HG03378 (cell line): ENCODE data around the gene RGS9BP.
"Not testable (repeated sequence)": the region's sequence is repeated elsewhere in the genome, so short reads cannot be mapped to it uniquely, and the experiment has no call there.

Source experiments
- ATAC-seq: cut with Tn5 transposase; IDR thresholded peaks from one replicate; pipeline ENCODE4 v1.9.1; 2021; ENCODE audit warnings: mild to moderate bottlenecking, moderate library complexity; ENCODE audit not compliant: unreplicated experiment

Gene RGS9BP

DNA sequence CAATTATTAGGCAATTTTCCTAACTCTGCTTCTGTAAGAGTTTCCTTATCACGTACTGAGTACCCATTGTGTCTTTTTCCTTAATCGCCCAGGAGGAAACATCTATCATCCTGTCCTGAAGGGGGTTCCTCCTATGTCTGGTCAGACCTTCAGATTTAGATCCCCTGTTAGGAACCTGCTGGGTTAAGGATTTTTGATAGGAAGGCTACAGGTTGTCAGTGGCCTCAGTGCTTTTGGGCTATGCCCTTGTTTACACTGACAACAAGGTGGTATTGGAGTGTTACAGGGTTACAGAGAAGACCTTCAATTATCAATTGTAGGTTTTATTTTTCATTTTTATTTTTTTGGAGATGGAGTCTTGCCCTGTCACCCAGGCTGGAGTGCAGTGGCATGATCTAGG, 19.2 kb downstream of the RGS9BP start:
- ATAC-seq: not testable (repeated sequence)

DNA sequence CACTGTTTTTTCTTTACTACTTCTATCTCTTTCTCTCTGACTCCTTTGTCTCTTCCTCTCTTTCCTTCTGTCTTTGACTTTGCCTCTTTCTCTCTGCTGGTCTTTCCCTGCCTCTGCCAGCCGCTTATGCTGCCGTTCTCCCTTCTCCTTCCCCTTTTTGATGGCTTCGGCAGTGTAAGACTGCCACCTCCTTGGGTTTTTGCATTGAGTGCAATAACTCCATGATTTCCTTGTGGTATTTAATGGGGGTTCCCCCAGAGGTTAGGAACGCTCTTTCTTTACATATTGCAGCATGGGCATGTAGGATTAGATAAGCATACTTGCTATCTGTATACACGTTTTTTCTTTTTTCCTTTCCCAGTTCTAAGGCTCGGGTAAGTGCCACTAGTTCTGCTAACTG, 19.9 kb downstream of the RGS9BP start:
- not testable (repeated sequence) for ATAC-seq

DNA sequence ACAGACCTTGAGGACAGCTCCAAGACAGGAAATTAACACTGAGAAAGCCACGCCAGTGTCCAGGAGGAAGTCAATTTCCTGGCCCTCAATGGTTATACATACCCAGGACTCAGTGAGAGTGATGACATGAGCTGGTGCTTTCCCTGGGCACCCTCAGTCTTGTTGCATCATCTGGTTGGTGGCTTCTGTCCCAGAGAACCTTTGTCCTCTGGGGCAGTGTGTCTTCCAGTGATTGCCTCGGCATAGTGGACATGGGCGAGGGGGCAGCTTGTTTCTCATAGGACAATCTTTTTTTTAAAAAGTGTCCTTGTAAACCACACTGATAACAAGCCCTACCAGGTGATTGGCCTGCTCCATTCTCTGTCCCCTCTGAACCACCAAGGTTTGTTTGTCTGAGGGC, 21.1 kb downstream of the RGS9BP start:
- ATAC-seq: not testable (repeated sequence)

DNA sequence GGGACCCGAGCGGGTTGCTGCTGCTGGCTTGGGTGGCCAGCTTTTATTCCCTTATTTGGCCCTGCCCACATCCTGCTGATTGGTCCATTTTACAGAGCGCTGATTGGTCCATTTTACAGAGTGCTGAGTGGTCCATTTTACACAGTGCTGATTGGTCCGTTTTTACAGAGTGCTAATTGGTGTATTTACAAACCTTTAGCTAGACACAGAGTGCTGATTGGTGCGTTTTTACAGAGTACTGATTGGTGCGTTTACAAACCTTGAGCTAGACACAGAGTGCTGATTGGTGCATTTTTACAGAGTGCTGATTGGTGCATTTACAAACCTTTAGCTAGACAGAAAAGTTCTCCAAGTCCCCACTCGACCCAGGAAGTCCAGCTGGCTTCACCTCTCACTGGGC, 24.5 kb downstream of the RGS9BP start:
- not testable (repeated sequence) for ATAC-seq

DNA sequence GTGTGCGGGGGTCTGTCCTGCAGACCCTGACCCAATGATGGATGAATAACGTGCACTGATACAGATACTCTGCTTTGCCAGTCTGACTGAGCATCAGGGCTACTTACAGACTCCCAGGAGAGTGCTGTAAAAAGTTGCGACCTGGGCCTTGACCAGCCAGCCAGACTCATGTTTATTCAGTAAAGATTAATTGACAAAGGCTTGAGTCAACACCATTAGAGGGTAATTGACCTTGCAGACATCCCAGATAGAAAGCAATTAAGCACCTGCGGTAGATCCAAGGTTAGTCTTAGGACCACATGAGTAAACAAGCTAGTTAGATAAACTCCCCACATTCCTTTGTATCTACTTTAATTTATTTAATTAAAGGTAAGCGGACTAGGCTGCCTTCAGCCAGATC, 26.4 kb downstream of the RGS9BP start:
- ATAC-seq: no peak

DNA sequence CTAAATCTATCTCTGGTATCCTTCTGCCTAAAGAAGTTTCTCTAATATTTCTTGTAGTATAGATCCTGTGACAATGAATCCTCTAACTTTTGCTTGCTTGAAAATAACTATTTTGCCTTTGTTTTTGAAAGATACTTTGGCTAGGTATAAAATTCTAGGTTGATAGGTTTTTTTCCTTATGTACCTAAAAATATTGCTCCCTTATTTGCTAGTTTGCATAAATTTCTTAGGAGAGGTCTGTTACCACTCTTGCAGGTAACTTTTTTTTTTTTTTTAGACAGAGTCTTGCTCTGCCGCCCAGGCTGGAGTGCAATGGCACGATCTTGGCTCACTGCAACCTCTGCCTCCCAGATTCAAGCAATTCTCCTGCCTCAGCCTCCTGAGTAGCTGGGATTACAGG, 28.4 kb downstream of the RGS9BP start:
- not testable (repeated sequence) for ATAC-seq

DNA sequence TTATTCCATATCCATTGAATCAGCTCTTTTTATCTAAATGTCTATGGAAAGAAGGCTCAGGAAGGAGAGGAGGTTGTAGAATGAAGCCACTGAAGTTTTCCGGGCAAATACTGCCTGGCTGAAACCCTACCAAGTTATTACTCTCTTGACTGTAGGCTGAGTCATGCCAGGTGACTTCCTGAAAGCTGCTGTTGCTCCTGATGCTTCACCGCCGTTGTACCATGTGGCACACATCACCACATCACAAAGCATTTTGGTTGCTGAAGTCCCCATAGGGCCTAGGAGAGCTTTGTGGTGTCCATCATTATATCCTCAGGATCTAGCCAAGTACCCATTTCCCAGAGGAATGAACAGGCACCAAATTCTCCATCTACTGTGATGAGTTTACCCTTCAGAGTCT, 32.8 kb downstream of the RGS9BP start:
- ATAC-seq: no peak

DNA sequence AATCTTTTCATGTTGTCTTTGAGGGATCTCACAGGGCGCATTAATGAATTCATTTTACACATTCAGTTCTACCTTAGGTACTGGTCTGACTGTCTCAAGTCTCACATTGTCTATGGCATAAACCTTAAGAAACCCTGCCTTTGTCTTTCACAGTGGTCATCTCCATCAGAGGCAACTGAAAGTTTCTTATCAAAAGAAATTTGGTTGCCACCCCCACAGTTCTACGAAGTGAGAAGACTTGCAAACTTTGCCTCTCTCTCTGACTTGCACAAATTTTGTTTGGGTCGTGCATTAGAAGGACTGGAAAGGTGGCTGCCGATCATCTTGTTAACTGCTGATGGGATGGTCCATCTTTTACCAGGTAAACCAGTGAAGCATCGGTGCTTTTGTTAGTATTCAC, 33.4 kb downstream of the RGS9BP start:
- ATAC-seq: no peak

DNA sequence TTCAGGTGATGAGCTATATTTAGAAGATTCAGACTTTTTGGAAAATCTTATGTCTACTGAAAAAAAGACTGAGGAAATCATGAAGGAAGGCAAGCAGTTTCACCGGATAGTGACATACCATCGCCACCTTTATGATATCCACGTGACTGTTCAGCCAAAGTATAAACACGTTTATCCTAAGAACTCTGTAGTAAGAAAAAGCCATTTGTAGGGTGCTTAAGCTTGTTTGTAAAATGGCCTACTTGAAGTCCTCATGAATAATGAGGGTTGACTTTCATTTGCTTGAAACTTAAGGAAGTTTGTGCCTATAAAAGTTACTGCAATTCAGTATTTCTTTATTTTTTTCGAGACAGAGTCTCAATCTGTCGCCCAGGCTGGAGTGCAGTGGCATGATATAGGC, 36.1 kb downstream of the RGS9BP start:
- no peak for ATAC-seq

DNA sequence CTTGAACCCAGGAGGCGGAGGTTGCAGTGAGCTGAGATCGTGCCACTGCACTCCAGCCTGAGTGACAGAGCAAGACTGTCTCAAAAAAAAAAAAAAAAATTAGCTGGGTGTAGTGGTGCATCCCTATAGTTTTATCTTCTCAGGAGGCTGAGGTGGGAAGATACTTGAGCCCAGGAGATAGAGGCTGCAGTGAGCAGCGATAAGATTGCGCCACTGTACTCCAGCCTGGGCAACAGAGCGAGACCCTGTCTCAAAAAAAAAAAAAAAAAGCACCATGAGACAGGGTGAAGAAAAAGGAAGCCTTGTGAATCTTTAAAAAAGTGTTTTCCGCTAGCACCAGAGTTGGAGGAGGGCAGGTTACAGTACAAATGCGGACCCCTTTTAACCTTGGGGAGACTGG, 40.6 kb downstream of the RGS9BP start:
- ATAC-seq: not testable (repeated sequence)

DNA sequence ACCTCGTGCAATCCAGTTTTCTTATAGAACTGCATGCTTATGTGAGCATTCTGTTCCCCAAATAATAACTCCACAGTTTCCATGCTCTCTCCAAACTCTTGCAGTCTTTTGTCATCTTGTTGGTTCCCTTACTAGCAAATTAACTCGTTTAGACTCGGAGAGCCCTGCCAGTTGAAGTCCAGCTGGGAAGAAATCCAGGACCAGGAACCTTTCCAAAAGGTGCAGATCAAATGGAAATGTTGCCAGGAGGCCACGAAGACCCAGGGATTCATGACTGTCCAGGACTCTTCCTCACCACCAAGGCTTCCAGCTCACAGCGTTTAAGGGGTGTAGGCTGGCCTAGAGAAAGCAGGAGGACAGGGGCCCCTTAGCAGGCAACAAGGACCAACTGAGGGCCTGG, 41.8 kb downstream of the RGS9BP start:
- ATAC-seq: no peak

DNA sequence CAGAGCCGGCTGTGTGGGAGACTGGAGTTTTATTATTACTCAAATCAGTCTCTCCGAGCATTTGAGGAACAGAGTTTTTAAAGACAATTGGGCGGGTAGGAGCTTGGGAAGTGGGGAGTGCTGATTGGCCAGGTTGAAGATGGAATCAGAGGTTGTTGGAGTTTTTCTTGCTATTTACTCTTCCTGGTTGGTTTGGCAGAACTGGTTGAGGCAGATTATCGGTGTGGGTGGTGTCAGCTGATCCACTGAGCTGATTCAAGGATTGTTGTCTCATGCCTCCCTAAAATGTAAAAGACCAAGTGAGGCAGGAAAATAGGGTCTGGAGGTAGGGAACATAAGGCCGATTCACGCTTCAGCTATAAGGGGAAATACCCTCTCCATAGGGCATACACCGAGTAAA, 42.6 kb downstream of the RGS9BP start:
- no peak for ATAC-seq

DNA sequence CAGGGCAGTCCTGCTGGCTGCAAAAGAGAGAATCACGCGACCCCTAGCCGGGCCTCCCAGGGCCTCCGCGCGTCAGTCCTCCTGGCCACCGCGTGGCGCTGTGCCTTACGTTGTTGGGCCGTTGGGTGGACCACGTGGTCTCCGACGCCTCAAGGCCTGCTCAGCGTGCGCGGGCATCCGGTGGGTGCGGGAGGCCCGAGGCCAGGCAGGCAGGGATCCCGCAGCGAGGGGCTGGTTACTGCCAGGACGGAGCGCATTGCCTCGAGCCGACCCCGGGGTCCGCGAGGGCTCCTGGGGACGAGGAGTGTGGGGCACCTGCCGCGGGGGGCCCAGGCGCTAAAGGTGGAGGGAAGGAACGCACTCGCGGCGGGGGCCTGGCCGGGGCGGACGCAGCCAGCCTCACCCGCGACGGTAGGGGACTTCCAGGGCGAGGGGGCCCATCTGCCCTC, 44.0 kb downstream of the RGS9BP start, which contains the start of gene TDRD12:
TDRD12 (plus strand) TSS at position 157 of the 449 bp plus-strand sequence. CDS start 306 bp downstream, outside the sequence.
- no peak for ATAC-seq

DNA sequence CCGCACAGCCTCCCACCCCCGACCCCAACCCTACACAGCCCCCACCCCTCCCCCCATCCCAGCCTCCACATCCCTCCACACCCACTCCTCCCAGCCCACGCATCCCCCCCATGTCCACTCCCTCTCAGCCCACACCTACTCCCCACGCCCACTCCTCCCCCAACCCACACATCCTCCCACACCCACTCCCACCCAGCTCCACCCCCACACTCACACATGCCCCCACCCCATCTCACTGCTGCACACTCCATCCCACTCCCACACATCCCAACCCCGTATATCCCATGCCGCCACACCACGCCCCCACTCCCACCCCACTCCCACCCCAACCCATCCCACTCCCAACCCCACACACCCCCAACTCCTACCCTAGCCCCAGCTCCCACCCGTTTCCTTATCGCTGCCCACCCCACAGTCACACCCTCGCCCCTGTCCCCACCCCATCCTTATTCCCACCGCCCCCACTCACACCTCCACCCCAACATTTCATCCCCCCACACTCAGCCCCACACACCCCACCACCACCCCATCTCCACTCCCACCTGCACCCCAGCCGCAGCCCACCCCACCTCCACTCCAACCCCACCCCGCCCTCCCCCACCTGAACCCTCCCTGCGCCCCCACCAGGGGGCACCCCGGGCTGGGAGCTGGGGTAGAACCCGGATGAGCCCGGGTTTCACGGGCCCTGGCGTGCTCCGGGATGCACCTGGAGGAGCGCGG, 44.7 kb downstream of the RGS9BP start:
- no peak for ATAC-seq

DNA sequence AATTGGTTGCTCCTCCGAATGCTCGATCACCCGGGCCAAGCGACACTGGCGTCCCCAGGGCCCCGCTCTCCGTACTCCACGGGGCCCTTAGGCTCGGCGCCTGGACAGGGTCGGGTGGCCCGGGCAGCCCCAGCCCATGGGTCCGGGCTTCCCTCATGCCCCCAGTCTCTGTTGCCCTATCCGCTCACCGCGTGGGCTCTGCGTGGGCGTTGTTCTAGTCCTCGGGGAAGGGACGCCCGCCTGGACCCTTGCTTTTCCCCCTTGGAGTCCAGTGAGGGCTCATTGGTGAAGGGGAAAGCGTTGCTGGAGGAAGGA, 45.2 kb downstream of the RGS9BP start:
- no peak for ATAC-seq
